ENCODE results near the gene MAP2K5. TPM values are rescaled to one million over a fixed set of nuclear protein-coding genes. Genes with fewer than 3 reads are reported as not detected.

The MAP2K5 gene
- total and polyA plus RNA-seq, 7 donors = 9.8 to 24.0 (median 16.5) TPM

- no peak overlapping the region for H3K27ac ChIP-seq
- DNase-seq = no peak
- no peaks in the 10 kb centered on the region for H3K36me3 ChIP-seq (ENCODE audit: insufficient read depth in 1 of 2, low read depth in 1 of 2)
- ATAC-seq = no peak
- H3K4me3 ChIP-seq = no peak overlapping the region
- no peaks in the 10 kb centered on the region for H3K4me1 ChIP-seq
- no peaks in the 10 kb centered on the region for H3K27me3 ChIP-seq (ENCODE audit: insufficient read depth in 3 of 3, low read length in 2 of 3)
- 97 to 100% (median 99%) methylated on average over 2 of the region's 2 CpGs for WGBS, 3 donors
- peaks cover 19% of the 10 kb centered on the region for H3K9me3 ChIP-seq
- intact Hi-C loops (cut with DNase I) = no loop called here
- no peak for TF ChIP-seq CTCF (IDR thresholded peaks at IDR 0.05)
Measured at GRCh38 chr15:67685716-67686115, 143.2 kb downstream of the MAP2K5 start.

DNA sequence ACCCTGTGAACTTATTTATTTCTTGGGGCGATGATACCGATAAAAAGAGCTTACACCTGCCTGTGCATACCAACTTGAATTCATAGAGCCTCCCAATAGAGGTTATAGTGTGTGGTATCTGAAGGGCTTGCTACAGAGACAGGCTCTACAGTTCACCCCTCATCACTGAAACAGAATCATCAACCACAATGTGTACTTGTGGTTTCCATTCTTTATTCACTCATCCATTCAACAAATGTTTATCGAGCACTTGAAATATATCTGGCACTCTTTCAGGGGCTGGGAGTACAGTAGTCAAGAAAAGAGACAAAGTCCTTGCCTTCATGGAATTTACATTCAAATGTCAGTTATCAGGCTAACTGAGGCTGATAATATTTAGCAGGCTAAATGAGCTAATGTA lies 148.4 kb downstream of the MAP2K5 start:
- ATAC-seq (no peak), DNase-seq (no peak)
- intact Hi-C loops (cut with DNase I) = no loop called here
- no peak for TF ChIP-seq CTCF (IDR thresholded peaks at IDR 0.05)
- no peaks in the 10 kb centered on the region for H3K9me3 ChIP-seq
- H3K4me3 ChIP-seq = no peak overlapping the region
- H3K4me1 ChIP-seq = no peaks in the 10 kb centered on the region
- no peak overlapping the region for H3K27ac ChIP-seq
- H3K27me3 ChIP-seq (ENCODE audit: insufficient read depth in 3 of 3, low read length in 2 of 3) = no peaks in the 10 kb centered on the region
- H3K36me3 ChIP-seq (ENCODE audit: insufficient read depth in 1 of 2, low read depth in 1 of 2) = peaks cover 0 to 4% of the 10 kb centered on the region in 2 donors
- 88 to 93% (median 92%) methylated on average over 3 of the region's 3 CpGs for WGBS, 3 donors

DNA sequence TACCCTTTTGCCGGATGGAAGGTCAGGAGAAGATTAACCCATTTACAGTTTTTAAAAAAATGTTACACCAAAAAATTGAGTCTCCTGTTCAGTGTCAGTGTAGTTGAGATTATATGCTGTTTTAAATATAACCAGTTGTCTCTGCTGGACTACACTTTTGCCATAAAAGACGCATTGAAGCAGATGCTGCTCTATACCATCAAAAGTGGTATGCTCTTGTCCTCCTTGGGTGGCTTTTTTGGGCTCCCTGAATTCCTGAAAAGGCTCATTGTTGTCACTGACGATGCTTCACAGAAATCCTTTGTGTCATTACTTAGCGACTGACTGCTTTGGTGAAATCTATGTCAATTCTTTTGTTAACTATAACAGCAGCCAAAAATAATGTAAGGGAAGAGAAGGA lies 148.9 kb downstream of the MAP2K5 start:
- WGBS, 3 donors = 69 to 76% (median 71%) methylated on average over 4 of the region's 4 CpGs
- Histone ChIP-seq H3K27me3 (ENCODE audit: insufficient read depth in 3 of 3, low read length in 2 of 3) (no peaks in the 10 kb centered on the region), H3K4me3 (no peak overlapping the region), H3K27ac (no peak overlapping the region), H3K36me3 (ENCODE audit: insufficient read depth in 1 of 2, low read depth in 1 of 2) (peaks cover 0 to 4% of the 10 kb centered on the region in 2 donors), H3K4me1 (no peaks in the 10 kb centered on the region), H3K9me3 (no peaks in the 10 kb centered on the region)
- no peak for ATAC-seq
- DNase-seq = no peak
- TF ChIP-seq CTCF (IDR thresholded peaks at IDR 0.05) = no peak
- intact Hi-C loops (cut with DNase I) = no loop called here

- ATAC-seq (no peak), DNase-seq (no peak)
- TF ChIP-seq CTCF (IDR thresholded peaks at IDR 0.05) = no peak
- WGBS, 3 donors = 96 to 97% (median 96%) methylated on average over 3 of the region's 3 CpGs
- Histone ChIP-seq H3K4me3 (no peak overlapping the region), H3K4me1 (no peaks in the 10 kb centered on the region), H3K9me3 (no peaks in the 10 kb centered on the region), H3K27ac (no peak overlapping the region), H3K36me3 (ENCODE audit: insufficient read depth in 1 of 2, low read depth in 1 of 2) (peaks cover 0 to 4% of the 10 kb centered on the region in 2 donors), H3K27me3 (ENCODE audit: insufficient read depth in 3 of 3, low read length in 2 of 3) (no peaks in the 10 kb centered on the region)
- intact Hi-C loops (cut with DNase I) = no loop called here
Measured at GRCh38 chr15:67692573-67692972, 150.1 kb downstream of the MAP2K5 start.

DNA sequence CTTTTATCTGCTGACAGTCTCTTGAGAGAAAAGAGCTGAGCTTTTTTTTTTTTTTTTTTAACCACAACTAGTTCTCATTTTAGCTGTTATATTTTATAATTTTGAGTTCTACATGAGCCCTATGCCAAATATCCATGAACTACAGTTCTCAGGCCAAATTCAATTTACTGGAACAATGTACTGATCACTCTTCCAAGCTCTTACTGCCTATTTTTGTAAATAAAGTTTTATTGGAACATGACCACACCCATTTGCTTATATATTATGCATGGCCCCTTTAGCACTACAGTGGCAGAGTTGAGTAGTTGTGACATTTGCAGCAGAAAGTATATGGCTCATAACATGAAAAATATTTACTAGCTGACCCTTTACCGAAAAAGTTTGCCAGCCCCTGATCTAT lies 153.6 kb downstream of the MAP2K5 start:
- no peak for DNase-seq
- no peaks in the 10 kb centered on the region for H3K4me1 ChIP-seq
- ATAC-seq = no peak
- H3K4me3 ChIP-seq = no peak overlapping the region
- H3K27me3 ChIP-seq (ENCODE audit: insufficient read depth in 3 of 3, low read length in 2 of 3) = no peaks in the 10 kb centered on the region
- WGBS, 3 donors = 74 to 92% (median 90%) methylated on average over 1 of the region's 1 CpG
- intact Hi-C loops (cut with DNase I) = no loop called here
- no peak overlapping the region for H3K27ac ChIP-seq
- H3K36me3 ChIP-seq (ENCODE audit: insufficient read depth in 1 of 2, low read depth in 1 of 2) = peaks cover 0 to 4% of the 10 kb centered on the region in 2 donors
- no peaks in the 10 kb centered on the region for H3K9me3 ChIP-seq
- TF ChIP-seq CTCF (IDR thresholded peaks at IDR 0.05) = no peak

Measured in psoas muscle (tissue), 8 donors.